Measurements from ENCODE around the gene RCN2. TPM values are rescaled to one million over a fixed set of nuclear protein-coding genes. Genes with fewer than 3 reads are reported as not detected.
A peak's percentile ranks its signal among the peaks of the same experiment; 100 is the strongest.

RCN2 gene
- total and polyA plus RNA-seq, 2 donors: 42.9 to 108 TPM

- Histone ChIP-seq H3K4me3 (ENCODE audit: low read depth, low read length) (peak overlapping the region; percentile 87), H3K36me3 (ENCODE audit: insufficient read depth) (no peaks in the 10 kb centered on the region), H3K4me1 (ENCODE audit: insufficient read depth) (no peaks in the 10 kb centered on the region), H3K27ac (ENCODE audit: low read depth) (no peak overlapping the region)
- no peak for DNase-seq (ENCODE audit: extremely low spot score)
- 17% methylated on average over 9 of the region's 9 CpGs for WGBS
These were observed 25.7 kb upstream of the RCN2 start for GRCh38 chr15:76905855-76906254.

- Histone ChIP-seq H3K36me3 (ENCODE audit: insufficient read depth) (no peaks in the 10 kb centered on the region), H3K27ac (ENCODE audit: low read depth) (no peak overlapping the region), H3K4me3 (ENCODE audit: low read depth, low read length) (no peak overlapping the region), H3K4me1 (ENCODE audit: insufficient read depth) (no peaks in the 10 kb centered on the region)
- 85% methylated on average over 4 of the region's 4 CpGs for WGBS
- no peak for DNase-seq (ENCODE audit: extremely low spot score)
These were observed 19.1 kb upstream of the RCN2 start for GRCh38 chr15:76912430-76912829.

GRCh38 chr15:76913737-76914136 is 17.8 kb upstream of the RCN2 start:
- DNase-seq (ENCODE audit: extremely low spot score): no peak
- no peak overlapping the region for H3K27ac ChIP-seq (ENCODE audit: low read depth)
- H3K4me3 ChIP-seq (ENCODE audit: low read depth, low read length): no peak overlapping the region
- H3K4me1 ChIP-seq (ENCODE audit: insufficient read depth): no peaks in the 10 kb centered on the region
- WGBS: 60% methylated on average over 2 of the region's 2 CpGs
- no peaks in the 10 kb centered on the region for H3K36me3 ChIP-seq (ENCODE audit: insufficient read depth)

- H3K4me1 ChIP-seq (ENCODE audit: insufficient read depth): no peaks in the 10 kb centered on the region
- 89% methylated on average over 13 of the region's 13 CpGs for WGBS
These were observed 15.2 kb upstream of the RCN2 start for GRCh38 chr15:76916369-76916768.

GRCh38 chr15:76928201-76928600 is 3.3 kb upstream of the RCN2 start:
- WGBS: 73% methylated on average over 3 of the region's 3 CpGs
- Histone ChIP-seq H3K27ac (ENCODE audit: low read depth) (no peak overlapping the region), H3K4me3 (ENCODE audit: low read depth, low read length) (no peak overlapping the region), H3K4me1 (ENCODE audit: insufficient read depth) (no peaks in the 10 kb centered on the region), H3K36me3 (ENCODE audit: insufficient read depth) (no peaks in the 10 kb centered on the region)
- no peak for DNase-seq (ENCODE audit: extremely low spot score)

More at GRCh38 chr15:76916369-76916768, 15.2 kb upstream of the RCN2 start:
- H3K4me3 ChIP-seq (ENCODE audit: low read depth, low read length): no peak overlapping the region
- no peak for DNase-seq (ENCODE audit: extremely low spot score)
- H3K36me3 ChIP-seq (ENCODE audit: insufficient read depth): no peaks in the 10 kb centered on the region
- no peak overlapping the region for H3K27ac ChIP-seq (ENCODE audit: low read depth)

GRCh38 chr15:76929011-76929760 is 2.4 kb upstream of the RCN2 start:
- no peaks in the 10 kb centered on the region for H3K4me1 ChIP-seq (ENCODE audit: insufficient read depth)

GRCh38 chr15:76930831-76931396 is 635 bp upstream of the RCN2 start:
- Histone ChIP-seq H3K36me3 (ENCODE audit: insufficient read depth) (no peaks in the 10 kb centered on the region), H3K27ac (ENCODE audit: low read depth) (peak overlapping the region; percentile 77), H3K4me1 (ENCODE audit: insufficient read depth) (no peaks in the 10 kb centered on the region), H3K4me3 (ENCODE audit: low read depth, low read length) (peak overlapping the region; percentile 95)
- no peak for DNase-seq (ENCODE audit: extremely low spot score)
- whole genome bisulfite sequencing: 20% methylated on average over 7 of the region's 7 CpGs

More at GRCh38 chr15:76929011-76929760, 2.4 kb upstream of the RCN2 start:
- H3K27ac ChIP-seq (ENCODE audit: low read depth): no peak overlapping the region
- no peak for DNase-seq (ENCODE audit: extremely low spot score)
- no peak overlapping the region for H3K4me3 ChIP-seq (ENCODE audit: low read depth, low read length)
- H3K36me3 ChIP-seq (ENCODE audit: insufficient read depth): no peaks in the 10 kb centered on the region

GRCh38 chr15:76932135-76932966 is 802 bp downstream of the RCN2 start:
- Histone ChIP-seq H3K4me1 (ENCODE audit: insufficient read depth) (no peaks in the 10 kb centered on the region), H3K4me3 (ENCODE audit: low read depth, low read length) (peak overlapping the region; percentile 95), H3K27ac (ENCODE audit: low read depth) (peak overlapping the region; percentile 79), H3K36me3 (ENCODE audit: insufficient read depth) (no peaks in the 10 kb centered on the region)
- WGBS: 24% methylated on average over 14 of the region's 14 CpGs
- no peak for DNase-seq (ENCODE audit: extremely low spot score)

- Histone ChIP-seq H3K36me3 (ENCODE audit: insufficient read depth) (no peaks in the 10 kb centered on the region), H3K4me1 (ENCODE audit: insufficient read depth) (no peaks in the 10 kb centered on the region), H3K27ac (ENCODE audit: low read depth) (no peak overlapping the region), H3K4me3 (ENCODE audit: low read depth, low read length) (no peak overlapping the region)
- DNase-seq (ENCODE audit: extremely low spot score): no peak
- 93% methylated on average over 2 of the region's 2 CpGs for WGBS
These were observed 4.1 kb downstream of the RCN2 start for GRCh38 chr15:76935620-76936019.

GRCh38 chr15:76936671-76937070 is 5.1 kb downstream of the RCN2 start:
- DNase-seq (ENCODE audit: extremely low spot score): no peak
- H3K27ac ChIP-seq (ENCODE audit: low read depth): no peak overlapping the region
- 97% methylated on average over 3 of the region's 3 CpGs for WGBS
- H3K4me1 ChIP-seq (ENCODE audit: insufficient read depth): no peaks in the 10 kb centered on the region
- H3K36me3 ChIP-seq (ENCODE audit: insufficient read depth): no peaks in the 10 kb centered on the region
- H3K4me3 ChIP-seq (ENCODE audit: low read depth, low read length): no peak overlapping the region

- 96% methylated on average over 5 of the region's 5 CpGs for WGBS
- no peak overlapping the region for H3K4me3 ChIP-seq (ENCODE audit: low read depth, low read length)
- DNase-seq (ENCODE audit: extremely low spot score): no peak
- no peak overlapping the region for H3K27ac ChIP-seq (ENCODE audit: low read depth)
- no peaks in the 10 kb centered on the region for H3K4me1 ChIP-seq (ENCODE audit: insufficient read depth)
- H3K36me3 ChIP-seq (ENCODE audit: insufficient read depth): no peaks in the 10 kb centered on the region
These were observed 7.2 kb downstream of the RCN2 start for GRCh38 chr15:76938752-76939151.

- H3K36me3 ChIP-seq (ENCODE audit: insufficient read depth): no peaks in the 10 kb centered on the region
- WGBS: 0% methylated on average over 1 of the region's 1 CpG
- no peaks in the 10 kb centered on the region for H3K4me1 ChIP-seq (ENCODE audit: insufficient read depth)
- H3K4me3 ChIP-seq (ENCODE audit: low read depth, low read length): no peak overlapping the region
- no peak for DNase-seq (ENCODE audit: extremely low spot score)
- H3K27ac ChIP-seq (ENCODE audit: low read depth): no peak overlapping the region
These were observed 8.2 kb downstream of the RCN2 start for GRCh38 chr15:76939715-76940114.

GRCh38 chr15:76941636-76942035 is 10.1 kb downstream of the RCN2 start:
- 89% methylated on average over 2 of the region's 2 CpGs for WGBS
- H3K4me3 ChIP-seq (ENCODE audit: low read depth, low read length): no peak overlapping the region
- no peaks in the 10 kb centered on the region for H3K4me1 ChIP-seq (ENCODE audit: insufficient read depth)

GRCh38 chr15:76942331-76942730 is 10.8 kb downstream of the RCN2 start:
- Histone ChIP-seq H3K4me3 (ENCODE audit: low read depth, low read length) (no peak overlapping the region), H3K27ac (ENCODE audit: low read depth) (no peak overlapping the region), H3K36me3 (ENCODE audit: insufficient read depth) (no peaks in the 10 kb centered on the region), H3K4me1 (ENCODE audit: insufficient read depth) (no peaks in the 10 kb centered on the region)
- 83% methylated on average over 2 of the region's 2 CpGs for WGBS
- no peak for DNase-seq (ENCODE audit: extremely low spot score)

More at GRCh38 chr15:76941636-76942035, 10.1 kb downstream of the RCN2 start:
- no peaks in the 10 kb centered on the region for H3K36me3 ChIP-seq (ENCODE audit: insufficient read depth)
- no peak overlapping the region for H3K27ac ChIP-seq (ENCODE audit: low read depth)
- DNase-seq (ENCODE audit: extremely low spot score): no peak

All from urinary bladder (tissue), 4 donors.